ENCODE results near the gene PTPRF. TPM values are rescaled to one million over a fixed set of nuclear protein-coding genes. Genes with fewer than 3 reads are reported as not detected.

Gene PTPRF
- total RNA-seq, 1 experiment from 2014 or later: not detected

DNA sequence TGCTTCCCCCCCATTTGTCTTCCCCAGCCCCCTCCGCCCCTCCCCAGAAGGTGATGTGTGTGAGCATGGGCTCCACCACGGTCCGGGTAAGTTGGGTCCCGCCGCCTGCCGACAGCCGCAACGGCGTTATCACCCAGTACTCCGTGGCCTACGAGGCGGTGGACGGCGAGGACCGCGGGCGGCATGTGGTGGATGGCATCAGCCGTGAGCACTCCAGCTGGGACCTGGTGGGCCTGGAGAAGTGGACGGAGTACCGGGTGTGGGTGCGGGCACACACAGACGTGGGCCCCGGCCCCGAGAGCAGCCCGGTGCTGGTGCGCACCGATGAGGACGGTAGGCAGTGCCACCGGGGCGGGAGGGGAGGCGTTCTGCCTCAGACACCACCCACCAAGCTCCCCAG lies 67.0 kb downstream of the PTPRF start:
- H3K4me1 ChIP-seq (ENCODE audit: low read length): no peaks in the 10 kb centered on the region

GRCh38 chr1:43598622-43599021 lies 67.9 kb downstream of the PTPRF start:
- no peaks in the 10 kb centered on the region for H3K9me2 ChIP-seq (replicated peaks; ENCODE audit: insufficient read depth, low read length)
- no peak overlapping the region for H3K27ac ChIP-seq (ENCODE audit: low read length)
- H3K4me2 ChIP-seq (ENCODE audit: low read depth, low read length, poor library complexity, severe bottlenecking): no peak overlapping the region
- no peak overlapping the region for H2AFZ ChIP-seq (ENCODE audit: low read length)
- no peaks in the 10 kb centered on the region for H3K79me2 ChIP-seq (ENCODE audit: low read length)
- H3K36me3 ChIP-seq (ENCODE audit: insufficient read depth, low read length): no peaks in the 10 kb centered on the region
- no peaks in the 10 kb centered on the region for H3K9me3 ChIP-seq (ENCODE audit: low read length)
- no peak overlapping the region for H3K4me3 ChIP-seq (ENCODE audit: low read length)
- H3K27me3 ChIP-seq (ENCODE audit: low read length): no peaks in the 10 kb centered on the region
- no peak overlapping the region for H3K9ac ChIP-seq (ENCODE audit: low read length)
- no peaks in the 10 kb centered on the region for H4K20me1 ChIP-seq (ENCODE audit: insufficient read depth, low read depth, low read length)
- DNase-seq: no peak
- H3K4me1 ChIP-seq (ENCODE audit: low read length): no peaks in the 10 kb centered on the region

More for the DNA sequence above, 67.0 kb downstream of the PTPRF start:
- H3K4me3 ChIP-seq (ENCODE audit: low read length): no peak overlapping the region
- DNase-seq: no peak
- H4K20me1 ChIP-seq (ENCODE audit: insufficient read depth, low read depth, low read length): no peaks in the 10 kb centered on the region
- H3K27me3 ChIP-seq (ENCODE audit: low read length): no peaks in the 10 kb centered on the region
- H2AFZ ChIP-seq (ENCODE audit: low read length): no peak overlapping the region
- no peaks in the 10 kb centered on the region for H3K36me3 ChIP-seq (ENCODE audit: insufficient read depth, low read length)
- no peak overlapping the region for H3K9ac ChIP-seq (ENCODE audit: low read length)
- H3K27ac ChIP-seq (ENCODE audit: low read length): no peak overlapping the region
- H3K9me2 ChIP-seq (replicated peaks; ENCODE audit: insufficient read depth, low read length): no peaks in the 10 kb centered on the region
- no peaks in the 10 kb centered on the region for H3K9me3 ChIP-seq (ENCODE audit: low read length)
- H3K79me2 ChIP-seq (ENCODE audit: low read length): no peaks in the 10 kb centered on the region
- no peak overlapping the region for H3K4me2 ChIP-seq (ENCODE audit: low read depth, low read length, poor library complexity, severe bottlenecking)

DNA sequence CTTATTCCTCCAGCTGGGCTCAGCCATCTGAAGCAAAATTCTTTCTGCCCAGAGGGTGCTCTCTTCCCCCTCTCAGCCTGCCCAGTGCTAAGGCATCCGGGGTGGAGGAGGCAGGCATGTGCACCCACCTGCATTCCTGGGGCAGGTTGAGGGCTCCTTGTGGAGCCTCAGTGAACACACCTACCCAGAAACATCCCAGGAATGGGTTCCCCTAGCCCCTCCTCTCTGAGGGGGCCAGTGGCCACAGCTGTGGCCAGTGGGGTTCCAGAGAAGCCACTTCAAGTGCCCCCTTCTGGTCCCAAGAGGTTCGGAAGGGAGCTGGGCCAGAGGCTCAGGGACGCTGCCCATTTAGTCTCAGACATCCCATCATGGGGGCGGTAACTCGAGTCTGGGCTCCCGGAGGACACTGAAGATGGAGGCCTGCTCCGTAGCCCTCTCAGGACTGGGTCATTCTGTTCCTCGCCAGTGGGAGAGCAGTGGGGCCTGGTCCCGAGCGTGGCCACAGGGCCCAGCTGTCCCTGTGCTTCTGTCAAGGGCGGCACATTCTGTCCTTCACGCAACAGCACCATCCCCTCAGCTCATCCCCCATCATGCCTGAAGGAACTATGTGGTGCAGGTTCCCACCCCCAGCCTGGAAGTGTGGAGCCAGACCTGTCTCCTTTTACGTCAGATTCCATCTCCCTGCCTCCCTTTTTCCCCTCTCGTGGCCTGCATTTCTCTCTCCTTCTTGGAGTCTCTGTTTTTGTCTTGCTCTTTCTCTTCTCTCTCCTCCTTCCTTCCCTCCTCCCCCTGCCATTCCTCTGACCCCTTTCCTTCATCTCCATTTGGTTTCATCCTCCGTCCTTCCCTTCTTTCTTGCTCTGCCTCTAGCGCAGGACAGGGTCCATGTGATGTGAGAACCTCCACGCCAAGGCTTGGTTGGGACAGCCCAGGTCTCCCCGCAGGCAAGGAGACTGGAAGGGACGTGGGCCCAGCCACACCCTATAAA lies 69.6 kb downstream of the PTPRF start:
- Histone ChIP-seq H2AFZ (ENCODE audit: low read length) (no peak overlapping the region), H3K4me1 (ENCODE audit: low read length) (no peaks in the 10 kb centered on the region), H3K36me3 (ENCODE audit: insufficient read depth, low read length) (no peaks in the 10 kb centered on the region), H3K27me3 (ENCODE audit: low read length) (no peaks in the 10 kb centered on the region), H4K20me1 (ENCODE audit: insufficient read depth, low read depth, low read length) (no peaks in the 10 kb centered on the region), H3K4me3 (ENCODE audit: low read length) (no peak overlapping the region), H3K9me2 (replicated peaks; ENCODE audit: insufficient read depth, low read length) (no peaks in the 10 kb centered on the region), H3K9me3 (ENCODE audit: low read length) (no peaks in the 10 kb centered on the region), H3K27ac (ENCODE audit: low read length) (no peak overlapping the region), H3K4me2 (ENCODE audit: low read depth, low read length, poor library complexity, severe bottlenecking) (no peak overlapping the region), H3K9ac (ENCODE audit: low read length) (no peak overlapping the region), H3K79me2 (ENCODE audit: low read length) (no peaks in the 10 kb centered on the region)
- no peak for DNase-seq

GRCh38 chr1:43602990-43603389 lies 72.3 kb downstream of the PTPRF start:
- Histone ChIP-seq H4K20me1 (ENCODE audit: insufficient read depth, low read depth, low read length) (no peaks in the 10 kb centered on the region), H3K36me3 (ENCODE audit: insufficient read depth, low read length) (no peaks in the 10 kb centered on the region), H3K79me2 (ENCODE audit: low read length) (no peaks in the 10 kb centered on the region), H3K4me3 (ENCODE audit: low read length) (no peak overlapping the region), H3K27me3 (ENCODE audit: low read length) (no peaks in the 10 kb centered on the region), H3K27ac (ENCODE audit: low read length) (no peak overlapping the region), H3K9me2 (replicated peaks; ENCODE audit: insufficient read depth, low read length) (no peaks in the 10 kb centered on the region), H2AFZ (ENCODE audit: low read length) (no peak overlapping the region), H3K9ac (ENCODE audit: low read length) (no peak overlapping the region), H3K4me1 (ENCODE audit: low read length) (no peaks in the 10 kb centered on the region), H3K9me3 (ENCODE audit: low read length) (no peaks in the 10 kb centered on the region), H3K4me2 (ENCODE audit: low read depth, low read length, poor library complexity, severe bottlenecking) (no peak overlapping the region)
- DNase-seq: no peak

DNA sequence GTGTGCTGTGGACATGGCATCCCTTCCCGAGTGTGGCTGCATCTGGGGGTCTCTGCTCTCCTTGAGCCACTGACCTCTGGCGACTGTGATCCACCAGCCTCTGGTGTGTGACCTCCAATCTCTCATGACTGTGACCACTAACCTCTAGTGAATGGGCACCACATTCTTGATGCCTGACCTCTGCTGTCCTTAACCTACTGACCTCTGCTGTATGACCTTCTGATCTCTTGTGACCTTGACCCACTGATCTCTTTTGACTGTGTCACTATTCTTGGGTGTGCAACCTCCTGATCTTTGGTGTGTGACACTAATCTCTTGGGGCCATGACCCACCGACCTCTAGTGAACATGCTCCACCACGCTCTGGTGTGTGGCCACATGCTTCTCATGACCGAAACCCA lies 73.5 kb downstream of the PTPRF start:
- Histone ChIP-seq H3K27me3 (ENCODE audit: low read length) (no peaks in the 10 kb centered on the region), H3K9ac (ENCODE audit: low read length) (no peak overlapping the region), H3K9me3 (ENCODE audit: low read length) (no peaks in the 10 kb centered on the region), H3K36me3 (ENCODE audit: insufficient read depth, low read length) (no peaks in the 10 kb centered on the region), H2AFZ (ENCODE audit: low read length) (no peak overlapping the region), H3K79me2 (ENCODE audit: low read length) (no peaks in the 10 kb centered on the region), H4K20me1 (ENCODE audit: insufficient read depth, low read depth, low read length) (no peaks in the 10 kb centered on the region), H3K4me2 (ENCODE audit: low read depth, low read length, poor library complexity, severe bottlenecking) (no peak overlapping the region), H3K27ac (ENCODE audit: low read length) (no peak overlapping the region), H3K9me2 (replicated peaks; ENCODE audit: insufficient read depth, low read length) (no peaks in the 10 kb centered on the region), H3K4me1 (ENCODE audit: low read length) (no peaks in the 10 kb centered on the region), H3K4me3 (ENCODE audit: low read length) (no peak overlapping the region)
- DNase-seq: no peak

GRCh38 chr1:43605157-43605556 lies 74.5 kb downstream of the PTPRF start:
- Histone ChIP-seq H3K4me2 (ENCODE audit: low read depth, low read length, poor library complexity, severe bottlenecking) (no peak overlapping the region), H3K9ac (ENCODE audit: low read length) (no peak overlapping the region), H3K36me3 (ENCODE audit: insufficient read depth, low read length) (no peaks in the 10 kb centered on the region), H3K27ac (ENCODE audit: low read length) (no peak overlapping the region), H3K27me3 (ENCODE audit: low read length) (no peaks in the 10 kb centered on the region), H3K9me3 (ENCODE audit: low read length) (no peaks in the 10 kb centered on the region), H3K4me3 (ENCODE audit: low read length) (no peak overlapping the region), H3K79me2 (ENCODE audit: low read length) (no peaks in the 10 kb centered on the region), H4K20me1 (ENCODE audit: insufficient read depth, low read depth, low read length) (no peaks in the 10 kb centered on the region), H3K9me2 (replicated peaks; ENCODE audit: insufficient read depth, low read length) (no peaks in the 10 kb centered on the region), H3K4me1 (ENCODE audit: low read length) (no peaks in the 10 kb centered on the region), H2AFZ (ENCODE audit: low read length) (no peak overlapping the region)
- DNase-seq: no peak

DNA sequence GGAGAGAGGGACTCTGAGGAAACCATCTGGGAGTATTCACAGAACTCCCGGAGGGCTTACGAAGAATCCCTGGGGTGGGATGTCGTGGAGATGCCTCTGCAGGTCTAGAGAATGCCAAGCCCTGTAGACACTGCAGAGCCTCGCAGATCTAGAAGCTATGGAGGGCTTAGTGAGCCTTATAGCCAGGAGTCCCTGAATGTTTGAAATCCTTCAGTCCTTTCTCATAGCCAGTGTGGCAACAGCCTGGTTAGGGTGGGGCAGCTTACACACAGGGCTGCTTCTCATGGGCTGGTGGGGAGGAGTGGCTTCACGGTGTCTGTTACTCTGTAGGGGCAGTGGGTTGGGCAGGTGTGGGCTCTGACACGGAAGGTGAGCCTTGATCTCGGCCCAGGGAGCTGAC lies 75.1 kb downstream of the PTPRF start:
- H3K36me3 ChIP-seq (ENCODE audit: insufficient read depth, low read length): no peaks in the 10 kb centered on the region
- H3K4me2 ChIP-seq (ENCODE audit: low read depth, low read length, poor library complexity, severe bottlenecking): no peak overlapping the region
- H3K79me2 ChIP-seq (ENCODE audit: low read length): no peaks in the 10 kb centered on the region
- no peaks in the 10 kb centered on the region for H4K20me1 ChIP-seq (ENCODE audit: insufficient read depth, low read depth, low read length)
- no peak overlapping the region for H3K27ac ChIP-seq (ENCODE audit: low read length)
- H2AFZ ChIP-seq (ENCODE audit: low read length): no peak overlapping the region
- no peaks in the 10 kb centered on the region for H3K9me2 ChIP-seq (replicated peaks; ENCODE audit: insufficient read depth, low read length)
- H3K4me3 ChIP-seq (ENCODE audit: low read length): no peak overlapping the region
- H3K4me1 ChIP-seq (ENCODE audit: low read length): no peaks in the 10 kb centered on the region
- H3K9ac ChIP-seq (ENCODE audit: low read length): no peak overlapping the region
- H3K9me3 ChIP-seq (ENCODE audit: low read length): no peaks in the 10 kb centered on the region
- no peaks in the 10 kb centered on the region for H3K27me3 ChIP-seq (ENCODE audit: low read length)
- no peak for DNase-seq

GRCh38 chr1:43606624-43607023 lies 75.9 kb downstream of the PTPRF start:
- no peak for DNase-seq
- H3K4me2 ChIP-seq (ENCODE audit: low read depth, low read length, poor library complexity, severe bottlenecking): no peak overlapping the region
- no peaks in the 10 kb centered on the region for H4K20me1 ChIP-seq (ENCODE audit: insufficient read depth, low read depth, low read length)
- H3K4me3 ChIP-seq (ENCODE audit: low read length): no peak overlapping the region
- H3K79me2 ChIP-seq (ENCODE audit: low read length): no peaks in the 10 kb centered on the region
- H2AFZ ChIP-seq (ENCODE audit: low read length): no peak overlapping the region
- H3K4me1 ChIP-seq (ENCODE audit: low read length): no peaks in the 10 kb centered on the region
- H3K36me3 ChIP-seq (ENCODE audit: insufficient read depth, low read length): no peaks in the 10 kb centered on the region
- H3K27ac ChIP-seq (ENCODE audit: low read length): no peak overlapping the region
- no peaks in the 10 kb centered on the region for H3K27me3 ChIP-seq (ENCODE audit: low read length)
- H3K9me3 ChIP-seq (ENCODE audit: low read length): no peaks in the 10 kb centered on the region
- no peak overlapping the region for H3K9ac ChIP-seq (ENCODE audit: low read length)
- H3K9me2 ChIP-seq (replicated peaks; ENCODE audit: insufficient read depth, low read length): no peaks in the 10 kb centered on the region

Measured in Karpas-422 (cell line).